ENCODE data around the gene SMAD6. TPM values are rescaled to one million over a fixed set of nuclear protein-coding genes. Genes with fewer than 3 reads are reported as not detected.

The SMAD6 gene
- total and polyA plus RNA-seq, 2 experiments from 2014 or later = 1.6 to 15.7 TPM

DNA sequence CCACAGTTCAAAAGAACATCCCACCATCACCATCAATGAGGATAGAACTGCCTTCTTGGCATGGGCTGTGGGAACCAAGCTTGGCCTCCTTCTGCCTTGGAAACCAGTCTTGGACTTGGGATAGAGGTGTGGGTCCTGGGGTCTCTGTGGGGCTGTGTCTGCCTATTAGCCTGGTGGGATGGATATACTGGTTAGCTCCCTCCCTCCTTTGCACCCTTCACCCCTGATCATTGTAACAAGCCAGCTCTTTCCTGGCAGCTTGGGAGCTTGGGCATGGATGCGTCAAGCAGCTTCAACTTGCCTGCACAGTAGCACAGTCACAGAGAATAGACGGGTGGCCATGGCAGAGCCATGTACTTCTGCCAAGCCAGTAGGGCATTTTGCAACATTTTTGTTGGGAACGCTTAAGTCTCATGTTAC lies 65.2 kb downstream of the SMAD6 start:
- Mint-ChIP-seq H3K27me3 (ENCODE audit: insufficient read depth, low read depth, poor library complexity) (peaks cover 12% of the 10 kb centered on the region), H3K27ac (no peak overlapping the region), H3K9me3 (no peaks in the 10 kb centered on the region), H3K36me3 (ENCODE audit: low read depth) (no peaks in the 10 kb centered on the region), H3K4me1 (peaks cover 31% of the 10 kb centered on the region), H3K4me3 (no peak overlapping the region)
- H4K20me1 ChIP-seq (replicated peaks; ENCODE audit: insufficient read depth) = no peaks in the 10 kb centered on the region
- no peak overlapping the region for H3K4me2 ChIP-seq
- DNase-seq (ENCODE audit: low spot score) (no peak), ATAC-seq (no peak)
- H3K27ac ChIP-seq (ENCODE audit: low read depth) = no peak overlapping the region
- H2AFZ ChIP-seq = no peak overlapping the region
- H3K9me2 ChIP-seq (ENCODE audit: insufficient read depth) = no peaks in the 10 kb centered on the region
- H3K27me3 ChIP-seq (ENCODE audit: insufficient read depth) = no peaks in the 10 kb centered on the region
- H3K79me2 ChIP-seq (replicated peaks; ENCODE audit: insufficient read depth) = no peaks in the 10 kb centered on the region
- no peaks in the 10 kb centered on the region for H3F3A ChIP-seq (replicated peaks; ENCODE audit: low read depth)
- TF ChIP-seq POLR2AphosphoS5 (IDR thresholded peaks at IDR 0.05; ENCODE audit: low read depth) (no peak), NANOG (IDR thresholded peaks at IDR 0.05; ENCODE audit: borderline replicate concordance) (no peak), EZH2phosphoT487 (IDR thresholded peaks at IDR 0.05; ENCODE audit: unreplicated experiment) (no peak), ZNF114 (CRISPR knock-in tag; IDR thresholded peaks at IDR 0.05) (no peak), STAT1 (IDR thresholded peaks at IDR 0.05; ENCODE audit: unreplicated experiment) (no peak)
- TF ChIP-seq, protein P1, sequence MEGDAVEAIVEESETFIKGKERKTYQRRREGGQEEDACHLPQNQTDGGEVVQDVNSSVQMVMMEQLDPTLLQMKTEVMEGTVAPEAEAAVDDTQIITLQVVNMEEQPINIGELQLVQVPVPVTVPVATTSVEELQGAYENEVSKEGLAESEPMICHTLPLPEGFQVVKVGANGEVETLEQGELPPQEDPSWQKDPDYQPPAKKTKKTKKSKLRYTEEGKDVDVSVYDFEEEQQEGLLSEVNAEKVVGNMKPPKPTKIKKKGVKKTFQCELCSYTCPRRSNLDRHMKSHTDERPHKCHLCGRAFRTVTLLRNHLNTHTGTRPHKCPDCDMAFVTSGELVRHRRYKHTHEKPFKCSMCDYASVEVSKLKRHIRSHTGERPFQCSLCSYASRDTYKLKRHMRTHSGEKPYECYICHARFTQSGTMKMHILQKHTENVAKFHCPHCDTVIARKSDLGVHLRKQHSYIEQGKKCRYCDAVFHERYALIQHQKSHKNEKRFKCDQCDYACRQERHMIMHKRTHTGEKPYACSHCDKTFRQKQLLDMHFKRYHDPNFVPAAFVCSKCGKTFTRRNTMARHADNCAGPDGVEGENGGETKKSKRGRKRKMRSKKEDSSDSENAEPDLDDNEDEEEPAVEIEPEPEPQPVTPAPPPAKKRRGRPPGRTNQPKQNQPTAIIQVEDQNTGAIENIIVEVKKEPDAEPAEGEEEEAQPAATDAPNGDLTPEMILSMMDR (conservative IDR thresholded peaks at IDR 0.05; ENCODE audit: low read depth in 2 of 2) = no peak
- H3K4me3 ChIP-seq = no peak overlapping the region
- H3K4me1 ChIP-seq (ENCODE audit: insufficient read depth) = peaks cover 27% of the 10 kb centered on the region
- H3K36me3 ChIP-seq (ENCODE audit: insufficient read depth) = no peaks in the 10 kb centered on the region

DNA sequence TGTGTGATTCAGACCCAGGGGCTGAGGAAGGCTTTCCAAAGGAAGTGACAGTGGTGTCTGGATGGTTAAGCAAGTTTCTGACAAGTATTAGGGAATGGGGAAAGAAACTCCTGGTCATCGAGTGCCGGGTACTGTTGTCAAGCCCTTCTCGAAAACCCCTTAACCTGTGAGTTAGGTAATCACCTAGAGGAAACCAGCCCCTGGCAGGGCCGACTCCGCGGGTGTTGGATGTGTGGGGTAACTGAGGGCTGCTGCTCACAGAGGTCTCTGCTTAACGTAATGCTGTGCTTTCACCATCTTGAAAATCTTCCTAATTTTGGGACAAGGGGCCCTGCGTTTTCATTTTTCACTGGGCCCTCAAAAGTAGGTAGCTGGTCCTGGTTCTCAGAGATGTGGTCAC lies 67.0 kb downstream of the SMAD6 start:
- H3K27me3 ChIP-seq (ENCODE audit: insufficient read depth) = no peaks in the 10 kb centered on the region
- DNase-seq (ENCODE audit: low spot score) (no peak), ATAC-seq (no peak)
- no peaks in the 10 kb centered on the region for H3K79me2 ChIP-seq (replicated peaks; ENCODE audit: insufficient read depth)
- H4K20me1 ChIP-seq (replicated peaks; ENCODE audit: insufficient read depth) = no peaks in the 10 kb centered on the region
- no peak overlapping the region for H3K4me2 ChIP-seq
- H3K27ac Mint-ChIP-seq = no peak overlapping the region
- H3K9me3 Mint-ChIP-seq = no peaks in the 10 kb centered on the region
- H3K36me3 Mint-ChIP-seq (ENCODE audit: low read depth) = no peaks in the 10 kb centered on the region
- peaks cover 42% of the 10 kb centered on the region for H3K4me1 ChIP-seq (ENCODE audit: insufficient read depth)
- H3K4me1 Mint-ChIP-seq = peaks cover 47% of the 10 kb centered on the region
- H3K36me3 ChIP-seq (ENCODE audit: insufficient read depth) = no peaks in the 10 kb centered on the region
- peaks cover 7% of the 10 kb centered on the region for H3F3A ChIP-seq (replicated peaks; ENCODE audit: low read depth)
- no peak overlapping the region for H3K4me3 Mint-ChIP-seq
- no peaks in the 10 kb centered on the region for H3K9me2 ChIP-seq (ENCODE audit: insufficient read depth)
- no peak overlapping the region for H3K4me3 ChIP-seq
- no peak overlapping the region for H2AFZ ChIP-seq
- TF ChIP-seq JUNB (IDR thresholded peaks at IDR 0.05; ENCODE audit: unreplicated experiment) (no peak), NANOG (IDR thresholded peaks at IDR 0.05; ENCODE audit: borderline replicate concordance) (no peak)
- no peak overlapping the region for H3K27ac ChIP-seq (ENCODE audit: low read depth)
- H3K27me3 Mint-ChIP-seq (ENCODE audit: insufficient read depth, low read depth, poor library complexity) = peaks cover 14% of the 10 kb centered on the region

DNA sequence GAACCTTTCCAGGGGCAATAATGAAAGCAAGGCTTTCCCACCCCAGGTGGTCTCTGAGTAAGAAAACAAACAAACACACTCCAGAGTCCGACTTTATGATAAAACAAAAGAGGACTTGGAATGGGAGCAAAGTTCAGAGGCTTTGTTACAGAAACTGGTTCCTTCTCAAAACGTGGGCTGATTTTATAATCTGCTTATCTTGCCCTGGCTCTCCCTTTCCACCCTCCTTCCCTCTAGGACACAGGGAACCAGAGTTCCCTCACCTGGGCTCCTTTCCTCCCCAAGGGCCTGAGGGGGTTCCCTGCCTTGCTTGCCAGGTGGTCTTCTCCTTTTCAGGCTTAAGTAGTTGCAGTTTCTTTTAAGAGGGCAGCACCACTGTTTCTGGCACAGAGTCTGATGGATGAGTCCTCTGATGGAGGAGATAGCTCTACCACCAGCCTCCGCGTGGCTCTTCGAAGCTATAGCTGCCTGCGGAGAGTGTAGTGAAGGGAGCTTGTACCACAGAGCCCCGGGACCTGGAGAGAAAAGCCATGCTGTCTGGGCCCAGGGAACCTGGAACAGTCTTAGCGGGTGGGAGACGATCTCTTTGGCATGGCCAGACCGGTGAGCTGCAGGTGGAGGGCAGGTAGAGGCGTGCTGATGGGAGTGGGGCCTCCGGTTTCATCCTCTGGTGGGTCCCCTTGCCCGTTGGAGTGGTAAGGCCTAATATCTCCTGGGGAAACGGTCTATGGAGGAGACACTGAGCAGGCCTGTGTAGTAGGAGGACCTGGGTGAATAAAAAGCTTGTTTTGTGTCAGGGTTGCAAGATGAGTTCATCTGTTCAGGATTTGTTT lies 68.7 kb downstream of the SMAD6 start:
- Histone ChIP-seq H4K20me1 (replicated peaks; ENCODE audit: insufficient read depth) (no peaks in the 10 kb centered on the region), H3K27me3 (ENCODE audit: insufficient read depth) (no peaks in the 10 kb centered on the region), H3F3A (replicated peaks; ENCODE audit: low read depth) (peaks cover 7% of the 10 kb centered on the region), H3K4me1 (ENCODE audit: insufficient read depth) (peaks cover 40% of the 10 kb centered on the region), H3K4me2 (peak overlapping the region; percentile 32), H3K27ac (ENCODE audit: low read depth) (no peak overlapping the region; the same call in 1 of the 2 replicates), H3K79me2 (replicated peaks; ENCODE audit: insufficient read depth) (no peaks in the 10 kb centered on the region), H3K9me2 (ENCODE audit: insufficient read depth) (no peaks in the 10 kb centered on the region), H3K4me3 (no peak overlapping the region), H2AFZ (no peak overlapping the region), H3K36me3 (ENCODE audit: insufficient read depth) (no peaks in the 10 kb centered on the region)
- TF ChIP-seq, protein P2, sequence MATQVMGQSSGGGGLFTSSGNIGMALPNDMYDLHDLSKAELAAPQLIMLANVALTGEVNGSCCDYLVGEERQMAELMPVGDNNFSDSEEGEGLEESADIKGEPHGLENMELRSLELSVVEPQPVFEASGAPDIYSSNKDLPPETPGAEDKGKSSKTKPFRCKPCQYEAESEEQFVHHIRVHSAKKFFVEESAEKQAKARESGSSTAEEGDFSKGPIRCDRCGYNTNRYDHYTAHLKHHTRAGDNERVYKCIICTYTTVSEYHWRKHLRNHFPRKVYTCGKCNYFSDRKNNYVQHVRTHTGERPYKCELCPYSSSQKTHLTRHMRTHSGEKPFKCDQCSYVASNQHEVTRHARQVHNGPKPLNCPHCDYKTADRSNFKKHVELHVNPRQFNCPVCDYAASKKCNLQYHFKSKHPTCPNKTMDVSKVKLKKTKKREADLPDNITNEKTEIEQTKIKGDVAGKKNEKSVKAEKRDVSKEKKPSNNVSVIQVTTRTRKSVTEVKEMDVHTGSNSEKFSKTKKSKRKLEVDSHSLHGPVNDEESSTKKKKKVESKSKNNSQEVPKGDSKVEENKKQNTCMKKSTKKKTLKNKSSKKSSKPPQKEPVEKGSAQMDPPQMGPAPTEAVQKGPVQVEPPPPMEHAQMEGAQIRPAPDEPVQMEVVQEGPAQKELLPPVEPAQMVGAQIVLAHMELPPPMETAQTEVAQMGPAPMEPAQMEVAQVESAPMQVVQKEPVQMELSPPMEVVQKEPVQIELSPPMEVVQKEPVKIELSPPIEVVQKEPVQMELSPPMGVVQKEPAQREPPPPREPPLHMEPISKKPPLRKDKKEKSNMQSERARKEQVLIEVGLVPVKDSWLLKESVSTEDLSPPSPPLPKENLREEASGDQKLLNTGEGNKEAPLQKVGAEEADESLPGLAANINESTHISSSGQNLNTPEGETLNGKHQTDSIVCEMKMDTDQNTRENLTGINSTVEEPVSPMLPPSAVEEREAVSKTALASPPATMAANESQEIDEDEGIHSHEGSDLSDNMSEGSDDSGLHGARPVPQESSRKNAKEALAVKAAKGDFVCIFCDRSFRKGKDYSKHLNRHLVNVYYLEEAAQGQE (IDR thresholded peaks at IDR 0.05; ENCODE audit: unreplicated experiment) = no peak
- TF ChIP-seq CREB1 (CRISPR knock-in tag; IDR thresholded peaks at IDR 0.05; ENCODE audit: low read depth) (no peak), EZH2phosphoT487 (IDR thresholded peaks at IDR 0.05; ENCODE audit: unreplicated experiment) (no peak), JUNB (IDR thresholded peaks at IDR 0.05; ENCODE audit: unreplicated experiment) (no peak)
- TF ChIP-seq, protein P1 (conservative IDR thresholded peaks at IDR 0.05; ENCODE audit: low read depth in 2 of 2) = no peak
- Mint-ChIP-seq H3K9me3 (no peaks in the 10 kb centered on the region), H3K4me3 (no peak overlapping the region), H3K4me1 (peaks cover 49% of the 10 kb centered on the region), H3K27ac (no peak overlapping the region), H3K36me3 (ENCODE audit: low read depth) (no peaks in the 10 kb centered on the region), H3K27me3 (ENCODE audit: insufficient read depth, low read depth, poor library complexity) (peaks cover 14% of the 10 kb centered on the region)
- ATAC-seq (peak; percentile 8), DNase-seq (ENCODE audit: low spot score) (no peak)
